Measurements from ENCODE around the gene PIK3AP1. TPM values are rescaled to one million over a fixed set of nuclear protein-coding genes. Genes with fewer than 3 reads are reported as not detected.
A peak's percentile ranks its signal among the peaks of the same experiment; 100 is the strongest.

PIK3AP1 gene
- total and polyA plus RNA-seq, 2 of the 13 experiments (the other 11 are each of a cell fraction or from before 2014, with no cell fraction given) = 3.6 to 13.8 TPM

DNA sequence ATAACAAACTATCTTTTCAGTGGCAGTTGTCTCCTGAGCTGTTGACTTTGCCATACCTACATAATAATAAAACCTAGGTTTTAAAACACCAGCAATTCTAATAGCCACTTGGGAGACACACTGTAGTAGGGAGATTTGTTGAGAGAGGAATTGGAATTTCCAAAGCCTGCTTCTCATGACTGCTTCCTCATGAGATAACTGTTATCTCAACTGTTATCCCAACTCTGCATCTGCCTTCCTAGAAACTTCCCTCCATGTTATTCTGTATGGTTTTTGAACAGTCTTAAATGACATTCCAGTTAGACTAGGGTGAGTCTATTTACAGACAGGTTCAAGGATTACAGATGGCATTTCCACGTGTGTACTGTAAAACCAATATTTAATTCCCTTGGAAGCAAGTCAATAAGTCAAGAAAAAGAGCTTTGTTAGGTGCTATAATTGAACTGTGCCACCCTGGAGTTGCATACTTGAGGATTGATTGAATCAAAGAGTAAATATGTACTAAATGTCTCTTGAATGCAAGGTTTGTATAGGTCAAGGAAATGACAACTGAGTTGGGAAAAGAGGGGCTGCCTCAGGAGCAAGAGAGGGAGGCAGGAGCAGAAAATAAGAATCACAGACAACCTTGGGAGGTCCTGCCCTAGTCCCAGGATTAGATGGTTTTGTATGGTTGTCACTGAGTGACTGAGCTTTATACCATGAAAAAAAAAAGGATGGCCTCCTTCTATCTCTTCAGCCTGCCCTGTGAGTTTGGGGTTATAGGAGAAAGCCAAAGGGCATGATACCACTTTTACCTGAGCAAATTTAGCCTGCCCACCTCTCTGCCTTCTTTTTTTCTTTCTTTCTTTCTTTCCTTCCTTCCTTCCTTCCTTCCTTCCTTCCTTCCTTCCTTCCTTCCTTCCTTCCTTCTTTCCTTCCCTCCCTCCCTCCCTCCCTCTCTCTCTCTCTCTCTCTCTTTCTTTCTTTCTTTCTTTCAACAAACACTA is 123.6 kb downstream of the PIK3AP1 start (continued):
- no peak for TF ChIP-seq YY1 (IDR thresholded peaks at IDR 0.05; ENCODE audit: insufficient read depth, insufficient replicate concordance, low read depth, low read length)
- no peak for TF ChIP-seq ZSCAN9 (CRISPR knock-in tag; IDR thresholded peaks at IDR 0.05; ENCODE audit: borderline replicate concordance)
- TF ChIP-seq, protein P1, sequence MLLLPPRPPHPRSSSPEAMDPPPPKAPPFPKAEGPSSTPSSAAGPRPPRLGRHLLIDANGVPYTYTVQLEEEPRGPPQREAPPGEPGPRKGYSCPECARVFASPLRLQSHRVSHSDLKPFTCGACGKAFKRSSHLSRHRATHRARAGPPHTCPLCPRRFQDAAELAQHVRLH (CRISPR knock-in tag; IDR thresholded peaks at IDR 0.05; ENCODE audit: borderline replicate concordance, low read depth) = no peak
- TF ChIP-seq, protein P2, sequence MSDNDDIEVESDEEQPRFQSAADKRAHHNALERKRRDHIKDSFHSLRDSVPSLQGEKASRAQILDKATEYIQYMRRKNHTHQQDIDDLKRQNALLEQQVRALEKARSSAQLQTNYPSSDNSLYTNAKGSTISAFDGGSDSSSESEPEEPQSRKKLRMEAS (IDR thresholded peaks at IDR 0.05) = no peak
- no peak for TF ChIP-seq ZNF879 (CRISPR knock-in tag; IDR thresholded peaks at IDR 0.05)
- TF ChIP-seq ZNF816 (CRISPR knock-in tag; IDR thresholded peaks at IDR 0.05; ENCODE audit: borderline replicate concordance) = no peak
- TF ChIP-seq, protein P3, sequence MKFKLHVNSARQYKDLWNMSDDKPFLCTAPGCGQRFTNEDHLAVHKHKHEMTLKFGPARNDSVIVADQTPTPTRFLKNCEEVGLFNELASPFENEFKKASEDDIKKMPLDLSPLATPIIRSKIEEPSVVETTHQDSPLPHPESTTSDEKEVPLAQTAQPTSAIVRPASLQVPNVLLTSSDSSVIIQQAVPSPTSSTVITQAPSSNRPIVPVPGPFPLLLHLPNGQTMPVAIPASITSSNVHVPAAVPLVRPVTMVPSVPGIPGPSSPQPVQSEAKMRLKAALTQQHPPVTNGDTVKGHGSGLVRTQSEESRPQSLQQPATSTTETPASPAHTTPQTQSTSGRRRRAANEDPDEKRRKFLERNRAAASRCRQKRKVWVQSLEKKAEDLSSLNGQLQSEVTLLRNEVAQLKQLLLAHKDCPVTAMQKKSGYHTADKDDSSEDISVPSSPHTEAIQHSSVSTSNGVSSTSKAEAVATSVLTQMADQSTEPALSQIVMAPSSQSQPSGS (CRISPR knock-in tag; IDR thresholded peaks at IDR 0.05) = no peak; the same call in 1 of the 2 replicates
- TF ChIP-seq EHMT2 (IDR thresholded peaks at IDR 0.05; ENCODE audit: borderline replicate concordance, low read depth, low read length) = no peak
- TF ChIP-seq, protein P4, sequence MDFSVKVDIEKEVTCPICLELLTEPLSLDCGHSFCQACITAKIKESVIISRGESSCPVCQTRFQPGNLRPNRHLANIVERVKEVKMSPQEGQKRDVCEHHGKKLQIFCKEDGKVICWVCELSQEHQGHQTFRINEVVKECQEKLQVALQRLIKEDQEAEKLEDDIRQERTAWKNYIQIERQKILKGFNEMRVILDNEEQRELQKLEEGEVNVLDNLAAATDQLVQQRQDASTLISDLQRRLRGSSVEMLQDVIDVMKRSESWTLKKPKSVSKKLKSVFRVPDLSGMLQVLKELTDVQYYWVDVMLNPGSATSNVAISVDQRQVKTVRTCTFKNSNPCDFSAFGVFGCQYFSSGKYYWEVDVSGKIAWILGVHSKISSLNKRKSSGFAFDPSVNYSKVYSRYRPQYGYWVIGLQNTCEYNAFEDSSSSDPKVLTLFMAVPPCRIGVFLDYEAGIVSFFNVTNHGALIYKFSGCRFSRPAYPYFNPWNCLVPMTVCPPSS (IDR thresholded peaks at IDR 0.05) = no peak
- no peak for TF ChIP-seq MTF2 (CRISPR knock-in tag; IDR thresholded peaks at IDR 0.05; ENCODE audit: borderline replicate concordance)
- TF ChIP-seq JUNB (CRISPR knock-in tag; IDR thresholded peaks at IDR 0.05; ENCODE audit: borderline replicate concordance) = peak; percentile 15; the same call in 1 of the 2 replicates
- no peak for TF ChIP-seq ZNF749 (CRISPR knock-in tag; IDR thresholded peaks at IDR 0.05; ENCODE audit: borderline replicate concordance)
- TF ChIP-seq, protein P5, sequence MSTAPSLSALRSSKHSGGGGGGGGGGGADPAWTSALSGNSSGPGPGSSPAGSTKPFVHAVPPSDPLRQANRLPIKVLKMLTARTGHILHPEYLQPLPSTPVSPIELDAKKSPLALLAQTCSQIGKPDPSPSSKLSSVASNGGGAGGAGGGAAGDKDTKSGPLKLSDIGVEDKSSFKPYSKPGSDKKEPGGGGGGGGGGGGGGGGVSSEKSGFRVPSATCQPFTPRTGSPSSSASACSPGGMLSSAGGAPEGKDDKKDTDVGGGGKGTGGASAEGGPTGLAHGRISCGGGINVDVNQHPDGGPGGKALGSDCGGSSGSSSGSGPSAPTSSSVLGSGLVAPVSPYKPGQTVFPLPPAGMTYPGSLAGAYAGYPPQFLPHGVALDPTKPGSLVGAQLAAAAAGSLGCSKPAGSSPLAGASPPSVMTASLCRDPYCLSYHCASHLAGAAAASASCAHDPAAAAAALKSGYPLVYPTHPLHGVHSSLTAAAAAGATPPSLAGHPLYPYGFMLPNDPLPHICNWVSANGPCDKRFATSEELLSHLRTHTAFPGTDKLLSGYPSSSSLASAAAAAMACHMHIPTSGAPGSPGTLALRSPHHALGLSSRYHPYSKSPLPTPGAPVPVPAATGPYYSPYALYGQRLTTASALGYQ (CRISPR knock-in tag; IDR thresholded peaks at IDR 0.05) = peak; percentile 90
- no peak for TF ChIP-seq ZNF878 (CRISPR knock-in tag; IDR thresholded peaks at IDR 0.05)
- TF ChIP-seq, protein P6, sequence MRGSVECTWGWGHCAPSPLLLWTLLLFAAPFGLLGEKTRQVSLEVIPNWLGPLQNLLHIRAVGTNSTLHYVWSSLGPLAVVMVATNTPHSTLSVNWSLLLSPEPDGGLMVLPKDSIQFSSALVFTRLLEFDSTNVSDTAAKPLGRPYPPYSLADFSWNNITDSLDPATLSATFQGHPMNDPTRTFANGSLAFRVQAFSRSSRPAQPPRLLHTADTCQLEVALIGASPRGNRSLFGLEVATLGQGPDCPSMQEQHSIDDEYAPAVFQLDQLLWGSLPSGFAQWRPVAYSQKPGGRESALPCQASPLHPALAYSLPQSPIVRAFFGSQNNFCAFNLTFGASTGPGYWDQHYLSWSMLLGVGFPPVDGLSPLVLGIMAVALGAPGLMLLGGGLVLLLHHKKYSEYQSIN (CRISPR knock-in tag; IDR thresholded peaks at IDR 0.05; ENCODE audit: borderline replicate concordance) = no peak
- TF ChIP-seq SCMH1 (CRISPR knock-in tag; IDR thresholded peaks at IDR 0.05; ENCODE audit: borderline replicate concordance) = no peak
- peak; percentile 77 for TF ChIP-seq ARNTL (CRISPR knock-in tag; IDR thresholded peaks at IDR 0.05)
- TF ChIP-seq ZNF143 (CRISPR knock-in tag; IDR thresholded peaks at IDR 0.05) = no peak
- no peak for TF ChIP-seq ZNF780A (CRISPR knock-in tag; IDR thresholded peaks at IDR 0.05)
- no peak for TF ChIP-seq ZNF382 (CRISPR knock-in tag; IDR thresholded peaks at IDR 0.05; ENCODE audit: borderline replicate concordance)
